ENCODE results near the gene C15orf61.

The C15orf61 gene

DNA sequence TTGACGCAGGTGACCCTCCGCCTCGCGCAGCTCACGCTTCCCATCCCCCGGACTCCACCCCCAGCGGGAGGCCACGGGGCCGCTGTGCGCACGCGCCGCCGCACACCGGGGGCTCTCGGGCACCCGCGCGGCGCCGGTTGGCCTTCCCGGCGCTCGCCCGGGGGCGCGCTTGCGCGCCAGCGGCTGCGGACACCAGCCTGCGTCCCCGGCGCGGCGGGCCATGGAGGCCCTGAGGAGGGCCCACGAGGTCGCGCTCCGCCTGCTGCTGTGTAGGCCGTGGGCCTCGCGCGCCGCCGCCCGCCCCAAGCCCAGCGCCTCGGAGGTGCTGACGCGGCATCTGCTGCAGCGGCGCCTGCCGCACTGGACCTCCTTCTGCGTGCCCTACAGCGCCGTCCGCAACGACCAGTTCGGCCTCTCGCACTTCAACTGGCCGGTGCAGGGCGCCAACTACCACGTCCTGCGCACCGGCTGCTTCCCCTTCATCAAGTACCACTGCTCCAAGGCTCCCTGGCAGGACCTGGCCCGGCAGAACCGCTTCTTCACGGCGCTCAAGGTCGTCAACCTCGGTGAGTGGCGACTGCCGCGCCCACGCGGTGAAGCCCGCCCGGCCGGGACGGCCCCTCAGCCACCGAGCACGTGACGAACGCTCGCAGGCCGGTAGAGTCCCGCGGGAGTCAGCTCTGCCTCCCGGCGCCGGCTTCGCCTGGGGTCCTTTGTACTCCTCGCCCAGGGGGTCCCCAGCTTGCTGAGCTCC lies at the start of gene C15orf61:
C15orf61 (plus strand) TSS at position 103 of the 754 bp plus-strand sequence; CDS start at position 221, 118 bp downstream.
- DNase-seq, result peak; percentile 92

DNA sequence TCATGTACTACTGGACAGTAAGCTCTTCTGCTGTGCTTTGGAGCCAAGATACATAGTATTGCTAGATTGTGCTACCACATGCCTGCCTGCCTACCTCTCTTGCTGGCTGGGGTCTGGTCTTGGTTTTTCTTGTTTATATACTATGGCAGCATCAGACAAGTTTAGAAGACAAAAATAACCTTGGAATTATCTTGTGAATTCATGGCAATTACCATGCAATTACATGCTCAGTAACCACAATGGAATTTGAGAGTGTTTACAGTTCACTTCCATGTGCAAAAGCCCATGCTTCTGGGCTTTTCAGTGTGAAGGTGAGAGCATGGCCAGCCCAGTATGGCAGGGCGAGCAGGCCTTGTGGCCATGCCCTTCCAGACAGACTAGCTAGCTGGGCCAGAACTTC lies 48.0 kb upstream of the C15orf61 start:
- DNase-seq, result no peak

DNA sequence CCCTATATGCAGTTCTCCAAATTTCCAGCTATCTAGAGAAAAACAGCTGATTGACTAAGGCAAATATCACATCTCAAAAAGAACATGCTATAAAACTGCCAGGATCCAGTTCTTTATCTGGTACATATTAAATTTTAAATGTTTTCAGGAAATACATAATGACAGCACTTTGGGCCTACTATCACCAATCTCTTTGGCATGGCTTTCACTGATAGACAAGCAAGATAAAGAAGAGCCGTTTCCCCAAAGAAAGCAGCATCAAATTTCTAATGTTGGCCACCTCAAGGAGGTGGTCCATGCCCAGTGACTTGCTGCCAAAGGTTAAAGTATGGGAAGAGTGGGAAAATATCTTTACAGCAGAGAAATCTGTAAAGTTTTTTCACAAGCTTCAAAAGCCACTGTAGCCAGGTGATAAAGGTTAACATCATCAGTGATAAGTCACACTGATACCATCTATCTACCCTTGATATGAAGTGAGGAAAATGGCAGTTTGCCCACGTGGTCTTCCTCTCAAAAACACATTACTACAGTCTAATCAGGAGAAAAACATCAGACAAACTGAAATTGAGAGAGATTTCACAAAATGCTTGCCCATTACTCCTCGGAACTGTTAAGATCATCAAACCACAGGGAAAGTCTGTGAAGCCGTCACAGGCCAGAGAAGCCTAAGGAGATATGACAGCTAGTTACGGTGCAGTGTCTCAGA lies 46.4 kb upstream of the C15orf61 start:
- DNase-seq, result no peak

DNA sequence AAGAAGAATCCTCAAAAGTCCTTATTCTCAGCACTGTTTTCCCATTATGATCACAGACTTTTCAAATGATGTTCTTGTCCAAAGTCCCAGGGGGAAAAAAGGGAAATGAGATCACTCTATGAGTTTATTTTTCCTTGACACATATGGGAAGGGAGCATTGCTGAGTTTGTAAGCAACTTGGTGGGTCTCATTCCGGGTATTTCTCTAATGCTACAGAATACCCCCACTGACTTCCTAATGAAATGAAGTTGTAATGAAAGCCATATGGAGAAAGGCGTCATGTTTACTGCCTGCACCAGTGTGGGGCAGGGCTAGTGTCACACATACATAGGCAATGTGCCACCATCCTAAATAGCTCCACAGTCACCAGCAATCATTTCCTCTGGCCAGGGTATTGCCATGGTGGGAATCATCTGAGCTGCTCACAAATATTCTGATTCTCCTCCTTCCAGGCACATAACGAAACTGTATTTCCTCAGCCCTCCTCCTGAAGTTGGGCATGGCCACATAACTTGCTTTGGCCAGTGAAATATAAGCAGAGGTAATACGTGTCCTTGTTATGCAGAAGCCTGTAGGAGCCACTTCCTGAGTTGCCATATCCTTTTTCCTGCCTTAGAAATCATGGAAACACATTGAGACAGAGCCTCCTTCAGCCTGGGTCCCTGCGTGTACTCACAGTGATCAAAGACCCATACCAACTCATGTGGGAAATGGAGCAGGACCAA lies 41.0 kb upstream of the C15orf61 start:
- no peak for DNase-seq

DNA sequence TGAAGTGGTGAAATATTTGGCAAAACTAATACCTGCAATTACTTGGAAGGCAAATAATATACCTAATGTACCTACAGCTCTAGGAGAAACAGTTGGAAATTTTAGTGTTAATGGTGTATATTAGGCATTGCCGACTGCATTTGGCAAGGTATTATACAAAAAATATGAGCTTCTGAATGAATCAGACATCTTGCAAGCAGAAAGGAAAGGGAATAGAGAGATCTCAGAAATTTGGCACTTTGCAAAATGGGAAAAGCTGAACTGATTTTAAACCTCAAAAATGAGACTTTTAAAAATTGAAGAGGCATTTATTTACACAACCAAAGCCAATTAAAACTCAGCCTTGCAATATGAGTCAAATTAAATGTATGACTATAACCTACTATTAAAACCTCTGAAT lies 40.2 kb upstream of the C15orf61 start:
- no peak for DNase-seq

DNA sequence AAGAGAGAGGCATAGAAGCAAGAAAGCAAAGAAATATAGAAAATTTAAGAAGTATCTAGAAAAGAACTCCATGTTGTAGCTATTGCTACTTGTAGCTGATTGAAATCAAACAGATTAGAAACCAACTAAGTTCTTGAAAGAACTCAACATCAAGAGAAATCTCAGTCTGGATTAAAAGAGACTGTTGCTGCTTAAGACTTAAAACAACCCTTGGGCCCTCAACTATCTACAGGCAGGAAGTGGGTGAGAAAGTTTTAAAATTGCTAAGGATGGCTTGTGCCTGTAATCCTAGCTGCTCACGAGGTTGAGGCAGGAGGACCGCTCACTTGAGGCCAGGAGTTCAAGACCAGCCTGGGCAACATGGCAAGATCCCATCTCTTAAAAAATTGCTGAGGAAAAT lies 39.3 kb upstream of the C15orf61 start:
- no peak for DNase-seq

DNA sequence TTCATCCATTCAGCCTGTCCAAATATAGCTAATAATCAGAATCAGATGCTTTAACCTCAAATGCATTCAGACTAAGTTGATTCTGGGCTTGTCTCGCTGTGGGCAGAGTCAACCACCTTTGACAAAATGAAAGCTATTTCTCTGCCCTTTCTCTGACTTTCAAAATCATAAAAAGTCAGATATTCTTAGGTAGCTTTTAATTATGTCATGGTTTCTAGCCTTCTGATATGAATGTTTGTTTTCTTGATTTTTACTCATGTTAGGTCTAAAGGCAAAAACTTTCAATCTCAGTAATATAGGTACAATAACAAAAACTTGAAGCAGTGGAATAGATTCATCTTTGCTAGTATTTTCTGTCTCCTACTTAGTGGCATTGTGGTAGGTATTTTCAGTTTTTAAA lies 25.3 kb upstream of the C15orf61 start:
- DNase-seq, result no peak

DNA sequence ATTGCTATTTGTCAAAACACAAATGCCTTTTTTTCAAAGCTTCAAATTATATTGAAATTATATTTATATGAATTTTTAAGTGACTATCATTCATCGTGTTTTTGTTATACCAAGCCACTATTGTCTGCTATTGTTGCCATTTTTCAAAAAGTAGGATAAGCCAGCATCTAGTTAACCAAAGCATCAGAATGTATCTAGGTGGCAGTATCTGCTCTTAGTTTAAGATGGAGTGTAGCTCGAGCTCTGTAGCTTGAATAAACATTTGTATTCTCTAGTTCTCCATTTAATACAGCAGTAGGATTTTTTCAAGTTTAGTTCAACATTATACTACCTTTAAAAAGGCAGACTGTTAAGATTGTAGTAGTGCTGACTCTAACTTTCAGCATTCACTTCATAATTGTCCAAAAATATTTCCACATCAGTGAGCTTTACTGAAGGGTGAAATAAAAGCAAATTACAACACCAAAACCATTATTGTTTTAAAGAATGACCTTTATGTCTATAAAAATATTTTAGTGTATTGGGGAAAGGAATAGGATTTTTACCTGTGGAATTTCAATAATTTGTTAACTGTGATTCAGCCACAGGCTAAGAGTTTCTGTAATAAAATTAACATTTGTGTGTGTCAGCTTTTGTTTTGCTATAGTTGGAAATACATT lies 19.6 kb upstream of the C15orf61 start:
- no peak for DNase-seq

DNA sequence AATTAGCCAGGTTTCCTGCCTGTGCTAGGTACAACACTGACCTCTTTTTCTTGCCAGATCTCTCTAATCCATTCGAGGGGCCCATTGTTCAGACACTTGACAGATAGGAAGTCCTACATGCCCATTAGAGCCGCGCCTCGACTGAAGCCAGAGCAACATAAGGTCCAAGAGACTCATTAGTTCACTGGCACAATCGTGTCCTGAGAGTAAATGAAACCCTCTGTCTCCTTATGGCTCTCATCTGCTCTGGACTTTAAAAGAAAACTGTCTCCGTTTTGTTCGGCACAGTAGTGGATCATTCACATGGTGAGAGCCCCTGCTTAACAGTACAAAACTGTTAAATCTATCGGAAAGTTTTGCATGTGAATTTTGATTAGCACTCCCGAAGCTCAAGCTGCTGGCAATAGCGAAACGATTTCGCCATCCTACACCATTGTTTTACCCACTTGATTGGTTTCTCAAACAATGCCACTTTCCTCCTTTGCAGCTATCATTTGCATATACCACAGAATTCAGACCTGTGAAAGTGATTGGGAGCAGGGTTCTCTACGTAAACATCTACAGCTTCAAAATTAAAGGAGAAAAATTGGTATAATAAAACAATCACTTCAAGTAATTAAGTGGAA lies 19.0 kb upstream of the C15orf61 start:
- no peak for DNase-seq

DNA sequence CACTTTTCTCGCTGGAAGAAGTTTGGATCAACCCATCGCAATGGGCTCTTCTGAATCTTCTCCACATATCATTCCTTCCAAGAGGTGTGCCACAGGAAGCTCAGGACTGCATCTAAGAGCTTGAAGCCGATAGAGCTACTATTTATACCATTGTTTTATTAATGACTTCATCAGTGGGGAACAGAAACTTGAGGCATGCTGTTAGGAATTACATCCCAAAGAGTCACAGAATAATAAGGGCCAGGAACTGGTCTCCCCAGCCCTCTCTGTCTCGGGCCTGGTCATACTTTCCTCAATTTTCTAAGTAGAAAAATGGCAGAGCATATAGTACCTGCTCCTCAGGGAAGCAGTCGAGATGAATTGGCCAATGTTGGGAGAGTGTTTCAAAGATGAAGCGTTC lies 16.9 kb upstream of the C15orf61 start:
- DNase-seq, result no peak

DNA sequence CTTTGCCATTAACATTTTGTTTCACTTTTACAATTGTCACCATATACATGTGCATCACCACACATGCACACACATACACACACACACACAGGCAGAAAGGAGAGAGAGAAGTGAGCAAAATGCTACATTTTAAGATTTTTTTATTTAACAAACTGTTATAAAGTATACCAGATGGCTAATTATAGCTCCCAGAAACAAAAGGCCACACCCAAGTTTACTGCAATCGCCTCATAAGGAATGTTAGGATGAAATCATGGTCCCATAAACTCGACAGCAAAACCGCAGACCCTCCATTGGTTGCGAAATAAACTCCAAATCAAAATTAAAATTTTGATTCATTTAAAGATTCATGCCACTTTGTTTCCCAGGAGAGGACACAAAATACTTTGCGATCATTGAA lies 16.1 kb upstream of the C15orf61 start:
- no peak for DNase-seq

DNA sequence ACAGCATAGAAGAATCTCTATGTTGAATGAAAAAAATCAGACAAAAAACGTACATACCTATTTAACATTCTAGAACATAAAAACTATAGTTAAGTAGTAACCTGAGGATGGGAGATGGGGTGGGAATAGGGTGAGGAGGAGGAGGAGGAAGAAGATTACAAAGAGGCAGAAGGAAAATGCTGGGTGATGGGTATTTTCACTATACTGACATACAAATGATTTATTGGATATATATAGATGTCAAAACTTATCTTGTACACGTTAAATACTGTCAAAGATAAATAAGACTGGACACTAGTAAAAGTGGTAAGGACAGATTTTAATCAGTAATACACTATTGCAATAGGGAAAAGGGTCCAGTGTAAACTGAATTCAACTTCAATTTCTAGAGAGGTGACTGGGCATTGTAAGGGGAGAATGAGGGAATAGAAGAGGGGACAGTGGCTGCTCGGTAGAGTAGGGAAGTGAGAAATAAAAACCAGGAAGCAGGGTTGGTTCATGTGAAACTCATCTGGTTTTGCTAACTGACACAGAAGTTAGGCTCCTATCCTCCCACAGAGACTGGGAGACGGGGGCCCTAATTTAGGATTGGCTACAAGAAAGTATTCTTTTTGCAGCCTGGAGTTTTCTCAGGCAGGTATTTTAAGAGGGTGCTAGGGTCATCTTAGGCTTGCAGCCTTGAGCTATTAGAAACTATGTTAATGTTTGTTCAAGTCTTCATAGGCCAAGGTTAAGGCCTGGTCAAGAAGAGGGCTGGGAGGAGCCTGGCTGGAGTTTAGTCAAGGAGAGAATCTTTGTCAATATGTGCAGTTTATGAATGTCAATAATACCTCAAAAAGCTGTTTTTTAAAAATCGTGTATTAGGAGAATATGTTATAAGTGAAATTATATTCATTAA lies 15.0 kb upstream of the C15orf61 start:
- DNase-seq, result no peak

DNA sequence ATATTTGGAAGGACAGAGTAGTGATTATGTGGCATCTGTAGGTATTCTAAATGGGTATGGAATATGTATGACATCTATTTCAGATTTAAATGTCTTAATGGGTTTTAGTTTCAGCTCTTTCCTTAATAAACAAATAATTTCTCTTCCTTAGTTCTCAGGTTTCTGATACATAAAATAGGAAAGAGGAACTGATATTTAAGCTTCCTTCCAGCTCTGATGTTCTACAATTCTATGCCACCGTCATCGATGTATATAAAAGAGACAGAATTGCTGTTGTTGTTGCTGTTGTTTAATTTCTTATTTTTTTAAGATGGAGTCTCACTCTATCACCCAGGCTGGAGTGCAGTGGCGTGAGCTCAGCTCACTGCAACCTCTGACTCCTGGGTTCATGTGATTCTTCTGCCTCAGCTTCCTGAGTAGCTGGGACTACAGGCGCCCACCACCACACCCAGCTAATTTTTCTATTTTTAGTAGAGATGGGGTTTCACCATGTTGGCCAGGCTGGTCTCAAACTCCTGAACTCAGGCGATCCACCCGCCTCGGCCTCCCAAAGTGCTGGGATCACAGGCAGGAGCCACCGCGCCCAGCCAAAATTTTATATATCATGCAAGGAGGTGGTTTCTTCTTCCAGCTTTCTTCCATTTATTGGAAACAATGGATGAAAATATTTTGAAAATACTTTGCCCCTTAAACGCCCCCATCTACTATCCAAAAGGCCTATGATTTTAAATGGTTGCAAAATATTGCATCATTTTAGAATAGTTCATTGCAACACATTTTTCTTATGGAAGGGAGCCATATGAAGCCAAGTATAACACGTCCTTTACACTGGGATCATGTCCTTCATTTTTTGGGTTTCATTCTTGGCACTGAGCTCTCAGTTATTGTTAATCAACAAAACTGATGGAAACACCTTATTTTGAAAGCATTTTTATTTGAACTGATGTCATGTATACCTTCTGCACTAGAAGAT lies 13.9 kb upstream of the C15orf61 start:
- no peak for DNase-seq

DNA sequence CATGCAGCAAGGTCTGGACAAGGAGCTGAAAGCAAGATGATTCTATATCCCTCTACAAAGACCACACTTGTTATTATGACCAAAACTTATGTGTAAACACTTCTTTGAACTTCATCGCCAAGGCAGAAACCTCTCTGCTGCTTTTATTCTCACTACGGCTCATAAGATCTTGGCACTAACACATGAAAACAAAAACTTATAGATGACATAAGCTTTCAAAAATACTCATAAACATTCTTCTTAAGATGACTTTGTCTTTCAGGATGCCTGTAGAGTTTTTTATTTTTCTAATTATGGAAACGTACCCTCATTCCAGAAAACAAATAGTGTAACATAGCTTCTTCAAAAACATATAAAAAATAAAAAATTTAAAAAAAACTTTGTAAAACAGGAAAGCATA lies 12.5 kb upstream of the C15orf61 start:
- DNase-seq, result no peak

DNA sequence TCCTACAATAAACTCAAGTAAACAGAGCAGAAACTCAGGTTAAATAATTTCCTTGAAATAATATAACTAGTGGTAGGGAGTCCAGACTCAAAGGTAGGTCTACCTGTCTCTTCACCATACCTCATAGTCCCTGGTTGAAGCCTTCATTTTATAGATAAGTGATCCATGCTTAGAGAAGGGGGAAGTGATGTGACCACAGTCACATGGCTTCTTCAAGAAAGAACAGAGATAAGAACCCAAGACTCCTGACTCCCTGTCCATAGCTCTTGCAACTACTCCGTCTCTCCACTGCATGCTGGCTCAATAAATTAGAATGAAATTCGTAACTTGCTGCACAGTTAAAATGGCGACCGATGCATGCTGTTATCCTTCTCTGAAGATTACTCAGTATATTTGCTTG lies 11.0 kb upstream of the C15orf61 start:
- no peak for DNase-seq

DNA sequence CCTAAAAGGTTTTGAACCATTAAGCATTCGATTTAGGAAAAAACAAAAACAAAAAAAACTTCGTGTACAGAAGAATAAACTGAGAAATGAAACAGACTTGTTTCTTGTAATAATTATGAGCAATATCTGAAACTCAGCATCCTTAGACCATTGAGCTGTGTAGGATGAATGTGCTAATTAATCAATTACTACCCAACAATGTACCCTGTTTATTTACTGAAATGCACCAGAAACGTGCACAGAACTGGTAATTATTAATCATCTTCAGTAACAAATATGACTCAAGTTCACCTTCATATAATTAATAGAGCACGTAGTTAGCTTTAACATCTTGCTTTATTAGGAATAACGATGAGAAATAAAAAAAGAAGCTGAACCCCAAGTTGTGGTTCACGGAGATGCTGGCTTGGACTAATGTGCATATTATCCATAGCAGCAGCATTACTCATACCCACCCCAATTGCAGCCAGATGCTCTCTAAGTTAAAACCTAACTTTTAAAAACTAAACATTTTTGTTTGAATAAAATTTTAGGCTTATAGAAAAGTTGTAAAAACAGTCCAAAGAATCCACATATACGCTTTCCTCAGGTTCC lies 10.2 kb upstream of the C15orf61 start:
- no peak for DNase-seq

DNA sequence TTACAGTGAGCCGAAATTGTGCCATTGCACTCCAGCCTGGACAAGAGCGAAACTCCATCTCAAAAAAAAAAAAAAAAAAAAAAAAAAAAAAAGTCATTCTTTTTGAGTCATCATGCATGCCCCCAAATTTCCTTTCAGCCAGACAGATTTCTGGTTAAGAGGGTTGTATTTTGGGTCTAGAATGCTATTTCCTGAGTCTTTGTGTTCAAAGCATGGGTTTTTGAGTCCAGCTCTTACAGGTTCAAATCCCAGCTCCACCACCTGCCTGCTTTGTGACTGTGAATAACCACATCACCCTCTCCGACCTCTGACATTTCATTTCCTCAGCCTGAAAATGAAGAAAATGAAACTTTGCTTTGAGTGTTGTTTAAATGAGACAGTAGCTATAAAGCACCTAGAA lies 9.3 kb upstream of the C15orf61 start:
- no peak for DNase-seq

DNA sequence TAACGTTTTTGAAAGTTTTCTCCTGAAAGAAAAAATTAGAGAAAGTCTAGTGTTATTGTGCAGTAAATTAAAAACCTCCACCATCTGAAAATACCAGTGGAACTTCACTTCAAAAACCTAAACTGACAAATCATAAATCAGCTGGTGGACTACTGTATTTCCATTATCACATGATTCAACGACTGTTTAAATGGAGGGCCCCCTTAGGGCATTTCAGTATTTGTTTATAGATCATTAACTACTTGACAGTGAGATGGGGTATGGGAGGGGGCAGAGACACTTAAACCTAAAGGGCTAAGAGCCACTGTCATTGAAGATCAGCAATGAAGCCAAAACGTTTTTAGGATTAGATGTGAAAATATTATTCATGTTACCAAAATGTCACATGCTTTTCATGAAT lies 8.8 kb upstream of the C15orf61 start:
- no peak for DNase-seq

DNA sequence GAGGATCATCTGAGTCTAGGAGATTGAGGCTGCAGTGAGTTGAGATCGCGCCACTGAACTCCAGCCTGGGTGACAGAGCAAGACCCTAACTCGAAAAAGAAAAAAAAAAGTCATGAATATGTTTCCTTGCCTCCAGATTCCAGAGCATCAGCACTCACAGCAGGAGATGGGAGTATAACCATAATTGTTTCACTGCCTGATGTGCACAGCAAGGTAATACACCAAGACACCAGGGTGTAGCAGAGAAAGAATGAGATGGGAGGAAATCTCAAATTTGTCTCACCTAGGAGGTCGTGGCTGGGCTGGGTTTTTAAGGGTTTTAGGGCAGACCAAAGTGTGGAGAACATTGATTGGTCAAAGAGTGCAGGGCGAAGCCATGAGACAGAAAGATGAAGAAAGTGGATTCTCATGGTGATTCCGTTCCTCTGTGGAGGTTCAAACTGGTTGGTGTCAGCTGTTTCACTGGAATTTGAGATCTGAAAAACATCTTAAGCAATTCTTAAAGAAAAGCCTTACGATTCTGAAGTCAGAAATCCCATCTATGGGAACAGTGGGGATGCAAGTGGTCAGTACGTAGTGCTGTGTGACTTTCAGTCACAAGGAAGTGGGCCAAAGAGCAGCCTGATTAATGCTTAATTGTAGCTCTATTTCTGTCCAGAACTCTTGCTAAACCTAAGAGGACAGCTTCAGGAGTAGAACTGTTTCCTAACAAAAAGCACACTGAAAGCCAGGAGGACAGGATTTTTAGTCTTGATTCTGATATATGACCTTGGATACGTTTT lies 7.8 kb upstream of the C15orf61 start:
- DNase-seq, result no peak

Measured in CD4-positive, alpha-beta T cell treated with Interleukin-6 for 4 hours (primary cell).